BE2C (cell line): ENCODE measurements around the gene BRCA2.

Experiments
- DNase-seq: peaks from one replicate; pipeline ENCODE4 v3.0.0-alpha.2; 2020
- H3K27me3 ChIP-seq: fragments of 250-450 bp; sonication (Bioruptor Pico); 2 replicates; pipeline ENCODE4 v1.5.1; 2020; ENCODE audit warnings: mild to moderate bottlenecking
- H3K36me3 ChIP-seq: fragments of 250-450 bp; sonication (Bioruptor Pico); 2 replicates; pipeline ENCODE4 v1.5.1; 2020; ENCODE audit warnings: mild to moderate bottlenecking
- H3K4me1 ChIP-seq: fragments of 250-450 bp; sonication (Bioruptor Pico); 2 replicates; pipeline ENCODE4 v1.5.1; 2020
- H3K4me3 ChIP-seq: 2 replicates; pipeline ENCODE4 v1.5.1; 2011; ENCODE audit warnings: low read depth, low read length
- H3K9me3 ChIP-seq: fragments of 250-450 bp; sonication (Bioruptor Pico); 2 replicates; pipeline ENCODE4 v1.5.1; 2020
- TF ChIP-seq, protein P1 (sequence below): IDR thresholded peaks from 2 replicates; pipeline ENCODE4 v1.5.1; 2012; ENCODE audit warnings: mild to moderate bottlenecking, low read depth, low read length

The BRCA2 gene

DNA sequence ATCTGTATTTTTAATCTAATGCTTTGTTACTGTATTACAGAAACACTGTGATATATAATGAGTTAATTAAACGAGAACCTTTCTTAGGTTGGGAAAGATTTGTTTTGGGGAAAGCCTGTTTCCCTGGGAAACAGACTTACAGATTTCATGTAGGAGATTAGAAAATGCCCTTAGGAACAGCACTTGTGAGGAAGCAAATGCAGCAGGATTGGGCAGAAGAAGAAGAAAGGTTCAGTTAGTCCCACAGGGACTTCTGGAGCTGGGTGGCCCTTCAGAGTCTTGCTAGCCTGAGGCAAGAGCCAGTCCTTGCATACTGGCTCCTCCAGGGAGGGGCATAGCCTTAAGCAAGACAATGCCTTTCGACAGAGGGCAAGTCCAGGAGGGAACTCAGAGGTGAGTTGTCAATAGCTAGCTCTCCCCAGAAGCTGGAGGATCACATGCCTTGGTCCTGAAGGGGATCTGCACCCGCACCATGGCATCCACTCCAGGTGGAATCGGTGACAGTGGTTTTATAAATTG, 75.9 kb downstream of the BRCA2 start:
- Histone ChIP-seq H3K4me3 (no peak overlapping the region), H3K4me1 (no peaks in the 10 kb centered on the region), H3K9me3 (no peaks in the 10 kb centered on the region), H3K36me3 (no peaks in the 10 kb centered on the region; the same call in 1 of the 2 replicates), H3K27me3 (no peaks in the 10 kb centered on the region)
- DNase-seq = no peak
- TF ChIP-seq, protein P1, sequence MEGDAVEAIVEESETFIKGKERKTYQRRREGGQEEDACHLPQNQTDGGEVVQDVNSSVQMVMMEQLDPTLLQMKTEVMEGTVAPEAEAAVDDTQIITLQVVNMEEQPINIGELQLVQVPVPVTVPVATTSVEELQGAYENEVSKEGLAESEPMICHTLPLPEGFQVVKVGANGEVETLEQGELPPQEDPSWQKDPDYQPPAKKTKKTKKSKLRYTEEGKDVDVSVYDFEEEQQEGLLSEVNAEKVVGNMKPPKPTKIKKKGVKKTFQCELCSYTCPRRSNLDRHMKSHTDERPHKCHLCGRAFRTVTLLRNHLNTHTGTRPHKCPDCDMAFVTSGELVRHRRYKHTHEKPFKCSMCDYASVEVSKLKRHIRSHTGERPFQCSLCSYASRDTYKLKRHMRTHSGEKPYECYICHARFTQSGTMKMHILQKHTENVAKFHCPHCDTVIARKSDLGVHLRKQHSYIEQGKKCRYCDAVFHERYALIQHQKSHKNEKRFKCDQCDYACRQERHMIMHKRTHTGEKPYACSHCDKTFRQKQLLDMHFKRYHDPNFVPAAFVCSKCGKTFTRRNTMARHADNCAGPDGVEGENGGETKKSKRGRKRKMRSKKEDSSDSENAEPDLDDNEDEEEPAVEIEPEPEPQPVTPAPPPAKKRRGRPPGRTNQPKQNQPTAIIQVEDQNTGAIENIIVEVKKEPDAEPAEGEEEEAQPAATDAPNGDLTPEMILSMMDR = no peak

DNA sequence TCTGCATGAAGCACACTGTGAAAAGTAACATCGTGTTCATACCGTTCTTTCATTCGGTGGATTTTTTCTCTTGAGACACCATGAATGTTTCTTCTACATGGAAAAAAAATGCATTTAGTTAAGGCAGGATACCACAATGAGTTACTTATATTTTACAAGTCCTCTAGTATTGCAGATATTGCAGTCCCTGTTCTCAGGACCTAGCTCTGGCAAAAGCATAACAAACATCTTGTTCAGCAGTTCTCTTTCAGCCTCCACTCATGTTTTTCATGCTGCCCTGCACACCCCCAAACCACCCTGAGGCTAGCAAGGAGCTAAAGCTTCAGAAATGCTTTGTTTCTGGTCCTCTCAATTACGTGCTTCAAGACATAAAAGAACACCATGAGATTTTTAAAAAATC, 87.8 kb downstream of the BRCA2 start:
- TF ChIP-seq, protein P1 = no peak
- no peak overlapping the region for H3K4me3 ChIP-seq
- H3K27me3 ChIP-seq = no peaks in the 10 kb centered on the region
- DNase-seq = no peak
- H3K9me3 ChIP-seq = no peaks in the 10 kb centered on the region
- no peaks in the 10 kb centered on the region for H3K4me1 ChIP-seq
- no peaks in the 10 kb centered on the region; the same call in 1 of the 2 replicates for H3K36me3 ChIP-seq

DNA sequence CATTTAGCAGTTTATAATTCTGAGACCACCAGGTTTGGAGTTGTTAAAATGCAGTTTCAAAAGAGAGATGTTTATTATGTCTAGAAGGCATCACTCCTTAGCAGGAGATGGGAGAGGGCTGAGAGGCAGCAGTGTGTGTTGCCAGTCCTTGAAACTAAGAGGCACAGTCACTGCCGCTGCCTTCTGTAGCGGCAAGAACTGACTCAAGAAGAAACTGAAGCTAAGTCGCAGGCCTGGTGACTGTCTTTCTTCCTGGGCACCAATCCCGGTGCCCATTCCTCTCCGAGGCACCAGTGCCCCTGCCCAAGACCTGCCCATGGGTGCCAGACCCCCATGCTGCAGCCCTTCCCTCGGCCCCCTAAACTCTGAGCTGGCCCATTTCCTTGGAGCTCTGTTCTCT, 92.5 kb downstream of the BRCA2 start:
- TF ChIP-seq, protein P1 = no peak
- Histone ChIP-seq H3K4me1 (no peaks in the 10 kb centered on the region), H3K36me3 (no peaks in the 10 kb centered on the region), H3K4me3 (no peak overlapping the region), H3K27me3 (no peaks in the 10 kb centered on the region), H3K9me3 (no peaks in the 10 kb centered on the region)
- DNase-seq = no peak

DNA sequence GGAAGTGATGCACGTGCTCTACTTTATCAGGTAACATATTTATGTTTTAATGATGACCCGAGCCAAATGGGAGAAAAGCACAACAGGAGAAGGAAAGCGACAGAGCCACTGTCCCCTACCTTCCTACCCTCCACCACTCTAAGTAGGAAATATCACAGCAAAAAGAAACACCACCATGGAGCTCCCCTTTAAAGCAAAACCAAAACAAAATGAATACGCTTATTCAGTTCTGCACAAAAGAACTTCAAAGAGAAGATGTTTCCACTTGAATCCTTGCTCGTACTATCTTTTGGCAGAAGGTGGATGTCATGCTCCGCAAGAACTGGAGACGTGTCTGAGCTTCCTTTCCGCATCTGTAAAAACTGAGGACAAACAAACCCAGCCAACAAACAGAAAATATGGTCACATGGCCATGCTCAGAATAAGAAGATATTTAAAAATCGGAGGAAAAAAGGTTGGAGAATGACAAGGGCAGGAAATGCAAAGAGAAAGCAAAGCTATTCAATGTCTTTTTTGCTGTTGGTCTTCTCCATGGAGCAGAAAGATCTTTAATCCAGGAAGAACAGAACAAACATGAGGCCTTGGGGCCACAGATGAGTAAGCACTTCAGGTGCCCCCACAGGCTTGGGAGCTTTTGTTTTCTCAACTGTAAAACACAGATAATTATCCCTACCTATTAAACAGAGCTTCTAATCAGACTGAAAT, 93.1 kb downstream of the BRCA2 start:
- TF ChIP-seq, protein P1 = no peak
- DNase-seq = no peak
- H3K4me3 ChIP-seq = no peak overlapping the region
- no peaks in the 10 kb centered on the region for H3K36me3 ChIP-seq
- H3K9me3 ChIP-seq = no peaks in the 10 kb centered on the region
- H3K27me3 ChIP-seq = no peaks in the 10 kb centered on the region
- H3K4me1 ChIP-seq = no peaks in the 10 kb centered on the region

DNA sequence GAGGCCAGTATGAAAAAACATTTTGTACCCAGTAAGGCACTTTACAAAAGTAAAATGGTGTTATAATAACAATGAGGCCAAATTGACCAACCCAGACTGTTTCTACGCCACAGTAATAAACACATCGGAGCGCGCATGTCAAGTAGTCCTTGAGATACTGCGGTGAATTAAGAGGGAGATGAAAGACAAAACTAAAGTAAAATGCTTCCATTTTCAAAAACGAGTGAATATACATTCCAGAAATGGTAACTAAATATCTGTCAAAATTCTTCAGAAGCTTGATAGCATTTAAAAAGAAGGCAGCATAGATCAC, 93.6 kb downstream of the BRCA2 start:
- no peaks in the 10 kb centered on the region for H3K36me3 ChIP-seq
- H3K4me1 ChIP-seq = no peaks in the 10 kb centered on the region
- no peak for DNase-seq
- TF ChIP-seq, protein P1 = no peak
- H3K9me3 ChIP-seq = no peaks in the 10 kb centered on the region
- H3K27me3 ChIP-seq = no peaks in the 10 kb centered on the region
- H3K4me3 ChIP-seq = no peak overlapping the region

DNA sequence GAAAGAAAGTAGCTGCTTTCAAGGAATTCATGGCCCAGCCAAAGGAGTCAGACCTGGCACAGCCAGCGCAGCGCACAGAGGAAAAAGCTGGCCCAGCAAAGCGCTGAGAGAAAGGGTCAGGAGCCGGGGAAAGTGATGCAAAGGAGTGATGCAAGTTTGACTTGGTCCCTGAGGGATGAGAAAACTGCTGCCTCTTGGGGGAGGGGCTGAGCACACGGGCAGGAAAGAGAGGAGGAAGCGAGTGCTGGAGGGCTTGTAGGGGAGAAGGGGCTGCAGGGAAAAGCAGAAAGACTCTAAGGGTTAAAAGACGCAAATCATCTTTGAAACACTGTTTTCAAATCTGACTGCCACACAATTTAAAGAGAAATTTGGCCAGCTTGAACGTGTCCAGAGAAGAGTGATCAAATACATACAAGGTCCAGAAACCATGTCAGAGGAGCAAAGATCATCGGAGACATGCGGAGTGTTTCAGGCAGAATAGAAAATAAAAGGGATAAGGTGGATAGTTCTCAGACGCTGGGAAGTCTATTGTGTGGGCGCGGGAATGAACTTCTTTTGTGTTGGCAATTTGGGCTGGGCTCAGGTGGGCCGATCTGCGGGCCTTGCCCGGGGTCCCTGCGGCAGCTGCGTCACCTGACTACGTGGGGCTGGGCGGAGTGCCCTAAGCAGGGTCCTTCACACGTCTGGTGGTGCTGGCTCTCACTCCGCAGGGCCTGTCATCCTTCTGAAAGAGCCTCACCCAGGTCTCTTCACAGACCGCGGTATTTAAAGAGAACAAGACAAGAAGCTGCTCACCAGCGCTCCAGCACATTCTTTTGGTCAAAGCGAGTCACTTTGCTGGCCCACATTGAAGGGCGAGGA, 94.5 kb downstream of the BRCA2 start:
- DNase-seq = peak; percentile 17
- Histone ChIP-seq H3K4me3 (no peak overlapping the region), H3K27me3 (no peaks in the 10 kb centered on the region), H3K9me3 (no peaks in the 10 kb centered on the region), H3K36me3 (no peaks in the 10 kb centered on the region), H3K4me1 (no peaks in the 10 kb centered on the region)
- TF ChIP-seq, protein P1 = no peak
